Measurements from ENCODE around the gene GIT1.

Gene GIT1

GRCh38 chr17:29589524-29590410 lies at the start of gene GIT1:
TSS of gene GIT1 (minus strand) at chr17:29589648. CDS start at chr17:29589378, 270 bp downstream.
- peak; percentile 20 for DNase-seq

- no peak for DNase-seq
Measured at GRCh38 chr17:29633886-29634285, 44.4 kb upstream of the GIT1 start.

GRCh38 chr17:29630630-29631193 lies 41.3 kb upstream of the GIT1 start:
- no peak for DNase-seq

GRCh38 chr17:29629839-29630238 lies 40.4 kb upstream of the GIT1 start:
- no peak for DNase-seq

- no peak for DNase-seq
Measured at GRCh38 chr17:29628644-29629043, 39.2 kb upstream of the GIT1 start.

GRCh38 chr17:29627951-29628350 lies 38.5 kb upstream of the GIT1 start:
- DNase-seq, result no peak

GRCh38 chr17:29625037-29625750 lies 35.7 kb upstream of the GIT1 start:
- no peak for DNase-seq

- no peak for DNase-seq
Measured at GRCh38 chr17:29624586-29624985, 35.1 kb upstream of the GIT1 start.

- DNase-seq, result no peak
Measured at GRCh38 chr17:29623283-29623647, 33.8 kb upstream of the GIT1 start.

- no peak for DNase-seq
Measured at GRCh38 chr17:29622337-29623282, 33.2 kb upstream of the GIT1 start, which contains the start of gene CORO6. TSS of gene CORO6 (minus strand) at chr17:29622912. CDS start at chr17:29621421, 1,491 bp downstream.

GRCh38 chr17:29621751-29622194 lies 32.3 kb upstream of the GIT1 start:
- no peak for DNase-seq

- no peak for DNase-seq
Measured at GRCh38 chr17:29620779-29621500, 31.5 kb upstream of the GIT1 start.

GRCh38 chr17:29620271-29620670 lies 30.8 kb upstream of the GIT1 start:
- DNase-seq, result no peak

GRCh38 chr17:29619251-29619650 lies 29.8 kb upstream of the GIT1 start:
- no peak for DNase-seq

GRCh38 chr17:29618272-29619065 lies 29.0 kb upstream of the GIT1 start:
- DNase-seq, result no peak

GRCh38 chr17:29617481-29618271 lies 28.2 kb upstream of the GIT1 start:
- DNase-seq, result no peak

GRCh38 chr17:29617125-29617480 lies 27.7 kb upstream of the GIT1 start:
- DNase-seq, result peak; percentile 27

GRCh38 chr17:29616300-29617048 lies 27.0 kb upstream of the GIT1 start:
- no peak for DNase-seq

All from NCI-H1417 treated with DMSO at 0.1 percent for 48 hours (cell line).